Liver (tissue), 9 donors: ENCODE data around the gene TOX2. TPM values are rescaled to one million over a fixed set of nuclear protein-coding genes. Genes with fewer than 3 reads are reported as not detected.

Experiments used
- DNase-seq: peaks from one replicate; pipeline ENCODE4 v3.0.0-alpha.2; 2017; ENCODE audit warnings: low spot score
- H3K27ac ChIP-seq, 2 donors: one replicate each; pipeline ENCODE4 v1.7.0; 2013; ENCODE audit warnings: inconsistent platforms in 2 of 2, low read length in 2 of 2, control low read depth in 1 of 2, low read depth in 1 of 2, mild to moderate bottlenecking in 1 of 2
- H3K27me3 ChIP-seq, 4 donors: one replicate each; pipeline versions ENCODE4 v1.6.1 to v1.7.0; 2013; ENCODE audit warnings: low read length in 3 of 4, inconsistent platforms in 1 of 4, mild to moderate bottlenecking in 1 of 4, moderate library complexity in 1 of 4; ENCODE audit not compliant: control insufficient read depth in 4 of 4, insufficient read depth in 4 of 4
- H3K36me3 ChIP-seq, 4 donors: one replicate each; pipeline versions ENCODE4 v1.6.1 to v1.7.0; 2013; ENCODE audit warnings: low read length in 3 of 4, mild to moderate bottlenecking in 3 of 4, low read depth in 1 of 4, moderate library complexity in 1 of 4; ENCODE audit not compliant: control insufficient read depth in 4 of 4, insufficient read depth in 3 of 4
- H3K4me1 ChIP-seq, 4 donors: one replicate each; pipeline versions ENCODE4 v1.6.1 to v1.7.0; 2013; ENCODE audit warnings: low read length in 3 of 4, mild to moderate bottlenecking in 3 of 4, moderate library complexity in 1 of 4; ENCODE audit not compliant: control insufficient read depth in 4 of 4, insufficient read depth in 4 of 4
- H3K4me3 ChIP-seq, 3 donors: one replicate each; pipeline versions ENCODE4 v1.6.1 to v1.7.0; 2013; ENCODE audit warnings: low read length in 3 of 3, control low read depth in 1 of 3, low read depth in 1 of 3, mild to moderate bottlenecking in 1 of 3
- H3K9ac ChIP-seq, 2 donors: one replicate each; pipeline ENCODE4 v1.7.0; 2013; ENCODE audit warnings: low read length in 2 of 2, mild to moderate bottlenecking in 2 of 2, moderate library complexity in 2 of 2, control low read depth in 1 of 2, low read depth in 1 of 2
- H3K9me3 ChIP-seq, 4 donors: one replicate each; pipeline versions ENCODE4 v1.6.1 to v1.7.0; 2013; ENCODE audit warnings: low read length in 3 of 4; ENCODE audit not compliant: control insufficient read depth in 4 of 4
- ATF3 ChIP-seq: IDR thresholded peaks from 2 replicates; pipeline ENCODE4 v1.6.1; 2016; ENCODE audit warnings: antibody characterized with exemption
- CTCF ChIP-seq: fragments of 150-350 bp; IDR thresholded peaks from 2 replicates; pipeline ENCODE4 v1.5.1; 2017; ENCODE audit warnings: improper control_type of control experiment, low read depth, low read length; ENCODE audit not compliant: missing input control
- EGR1 ChIP-seq, 2 donors: IDR thresholded peaks; 2 replicates each; pipeline ENCODE4 v1.6.1; 2016 to 2018; ENCODE audit warnings: antibody characterized with exemption in 2 of 2, low read depth in 2 of 2
- FOXA1 ChIP-seq: IDR thresholded peaks from 2 replicates; pipeline ENCODE4 v1.6.1; 2016; ENCODE audit warnings: antibody characterized with exemption
- FOXA2 ChIP-seq: IDR thresholded peaks from 2 replicates; pipeline ENCODE4 v1.6.1; 2016; ENCODE audit warnings: antibody characterized with exemption
- GABPA ChIP-seq, 2 donors: IDR thresholded peaks in 1 of 2; conservative IDR thresholded peaks in 1 of 2; 2 replicates each; pipeline ENCODE4 v1.6.1; 2016; ENCODE audit warnings: antibody characterized with exemption in 2 of 2, mild to moderate bottlenecking in 1 of 2, moderate library complexity in 1 of 2
- HNF4G ChIP-seq: IDR thresholded peaks from 2 replicates; pipeline ENCODE4 v1.6.1; 2016; ENCODE audit warnings: antibody characterized with exemption
- JUND ChIP-seq, 2 donors: IDR thresholded peaks; 2 replicates each; pipeline ENCODE4 v1.6.1; 2016; ENCODE audit warnings: antibody characterized with exemption in 2 of 2
- MAX ChIP-seq: IDR thresholded peaks from 2 replicates; pipeline ENCODE4 v1.6.1; 2016; ENCODE audit warnings: antibody characterized with exemption
- NR2F2 ChIP-seq: IDR thresholded peaks from 2 replicates; pipeline ENCODE4 v1.6.1; 2016; ENCODE audit warnings: antibody characterized with exemption
- REST ChIP-seq: IDR thresholded peaks from 2 replicates; pipeline ENCODE4 v1.6.1; 2016; ENCODE audit warnings: antibody characterized with exemption, mild to moderate bottlenecking
- RXRA ChIP-seq, 2 donors: IDR thresholded peaks; 2 replicates each; pipeline ENCODE4 v1.6.1; 2017 to 2018; ENCODE audit warnings: antibody characterized with exemption in 2 of 2, mild to moderate bottlenecking in 1 of 2
- SP1 ChIP-seq: IDR thresholded peaks from 2 replicates; pipeline ENCODE4 v1.6.1; 2018; ENCODE audit warnings: antibody characterized with exemption, mild to moderate bottlenecking
- TAF1 ChIP-seq: conservative IDR thresholded peaks from 2 replicates; pipeline ENCODE4 v1.6.1; 2016; ENCODE audit warnings: antibody characterized with exemption, mild to moderate bottlenecking
- YY1 ChIP-seq: IDR thresholded peaks from 2 replicates; pipeline ENCODE4 v1.6.1; 2016; ENCODE audit warnings: antibody characterized with exemption, mild to moderate bottlenecking
- ZBTB33 ChIP-seq: IDR thresholded peaks from 2 replicates; pipeline ENCODE4 v1.6.1; 2016; ENCODE audit warnings: antibody characterized with exemption
- WGBS: extraction: QIAGEN DNeasy Blood & Tissue Kit; methylation state at CpG from one replicate; pipeline ENCODE4 v1.1.7; 2013; 5-methylcytosine and 5-hydroxymethylcytosine counted together
- polyA plus RNA-seq, 2 donors: library from polyadenylated mRNA; stranded (reverse) in 1 of 2; unstranded in 1 of 2; fragments of 200-250 nt in 1 of 2; fragments of >200 nt in 1 of 2; fragmentation: Nextera tagmentation in 1 of 2; extraction: Ambion mirVana in 1 of 2; gene quantifications; one replicate each; pipeline versions ENCODE4 v1.2.1 to v1.2.3, GENCODE V29; 2013 to 2015
- total RNA-seq, 2 donors: library from RNA; depleted of rRNA; stranded (reverse); fragments of >200 nt; gene quantifications; one replicate each; pipeline ENCODE4 v1.2.3, GENCODE V29; 2014
- donor health status: healthy.
- donor health status: healthy.
- donor health status: healthy.
- donor health status: healthy.
- donor health status: healthy.

The TOX2 gene
- total and polyA plus RNA-seq, 4 donors: 0.33 to 2.7 (median 1.4) TPM

GRCh38 chr20:44010162-44010704 is 95.6 kb downstream of the TOX2 start:
- 68% methylated on average over 9 of the region's 9 CpGs for WGBS
- no peak for TF ChIP-seq RXRA (IDR thresholded peaks at IDR 0.05)
- no peak for TF ChIP-seq JUND (IDR thresholded peaks at IDR 0.05)
- no peak for TF ChIP-seq YY1
- no peak for TF ChIP-seq FOXA1
- no peak for TF ChIP-seq SP1
- TF ChIP-seq REST: no peak
- TF ChIP-seq MAX: no peak
- TF ChIP-seq ZBTB33: no peak
- TF ChIP-seq HNF4G: no peak
- no peak for TF ChIP-seq ATF3
- TF ChIP-seq NR2F2: no peak
- TF ChIP-seq CTCF: no peak
- TF ChIP-seq GABPA (IDR thresholded peaks at IDR 0.05 in 1 of 2, conservative IDR thresholded peaks at IDR 0.05 in 1 of 2): no peak
- TF ChIP-seq TAF1: no peak
- TF ChIP-seq FOXA2: no peak
- TF ChIP-seq EGR1 (IDR thresholded peaks at IDR 0.05; ENCODE audit: low read depth in 2 of 2): no peak

More at GRCh38 chr20:44010162-44010704, 95.6 kb downstream of the TOX2 start:
- Histone ChIP-seq H3K27ac (no peak overlapping the region), H3K4me1 (no peaks in the 10 kb centered on the region), H3K9ac (no peak overlapping the region), H3K36me3 (no peaks in the 10 kb centered on the region), H3K4me3 (no peak overlapping the region), H3K9me3 (no peaks in the 10 kb centered on the region), H3K27me3 (peaks cover 0 to 3% (median 0%) of the 10 kb centered on the region in 4 donors)
- DNase-seq: peak; percentile 52
